CD4-positive, alpha-beta T cell treated with Interleukin-10 for 1 hour (primary cell): ENCODE data around the gene RIPOR2.
"Not testable (repeated sequence)": the region's sequence is repeated elsewhere in the genome, so short reads cannot be mapped to it uniquely, and the experiment has no call there.

ENCODE experiments used
- DNase-seq: peaks from one replicate; pipeline ENCODE4 v3.0.0-alpha.2; 2020

The RIPOR2 gene

GRCh38 chr6:24902782-24903181, 33.0 kb downstream of the RIPOR2 start:
- DNase-seq = no peak

- no peak for DNase-seq
Observed at GRCh38 chr6:24901698-24902328, 33.9 kb downstream of the RIPOR2 start.

- DNase-seq = no peak
Observed at GRCh38 chr6:24900917-24901697, 34.7 kb downstream of the RIPOR2 start.

GRCh38 chr6:24899997-24900325, 35.8 kb downstream of the RIPOR2 start:
- peak; percentile 23 for DNase-seq

GRCh38 chr6:24899136-24899996, 36.4 kb downstream of the RIPOR2 start:
- DNase-seq = no peak

GRCh38 chr6:24898676-24899075, 37.1 kb downstream of the RIPOR2 start:
- DNase-seq = no peak

GRCh38 chr6:24897186-24897585, 38.6 kb downstream of the RIPOR2 start:
- DNase-seq = no peak

- DNase-seq = no peak
Observed at GRCh38 chr6:24893342-24893850, 42.4 kb downstream of the RIPOR2 start.

- no peak for DNase-seq
Observed at GRCh38 chr6:24891004-24891403, 44.8 kb downstream of the RIPOR2 start.

GRCh38 chr6:24890471-24890870, 45.3 kb downstream of the RIPOR2 start:
- no peak for DNase-seq

- DNase-seq = no peak
Observed at GRCh38 chr6:24888715-24889370, 46.9 kb downstream of the RIPOR2 start.

GRCh38 chr6:24887545-24888140, 48.1 kb downstream of the RIPOR2 start:
- DNase-seq = no peak

- no peak for DNase-seq
Observed at GRCh38 chr6:24883618-24884017, 52.1 kb downstream of the RIPOR2 start.

- DNase-seq = no peak
Observed at GRCh38 chr6:24882835-24883555, 52.8 kb downstream of the RIPOR2 start.

GRCh38 chr6:24882295-24882694, 53.5 kb downstream of the RIPOR2 start:
- DNase-seq = no peak

GRCh38 chr6:24881376-24881775, 54.4 kb downstream of the RIPOR2 start:
- DNase-seq = no peak

GRCh38 chr6:24880451-24880850, 55.3 kb downstream of the RIPOR2 start:
- DNase-seq = no peak

GRCh38 chr6:24879351-24879750, 56.4 kb downstream of the RIPOR2 start:
- DNase-seq = no peak

GRCh38 chr6:24877747-24878146, 58.0 kb downstream of the RIPOR2 start:
- not testable (repeated sequence) for DNase-seq

- no peak for DNase-seq
Observed at GRCh38 chr6:24876499-24877465, 59.0 kb downstream of the RIPOR2 start.

GRCh38 chr6:24875534-24875901, 60.2 kb downstream of the RIPOR2 start:
- DNase-seq = no peak
